ENCODE measurements around the gene GALNT12.

GALNT12 gene

DNA sequence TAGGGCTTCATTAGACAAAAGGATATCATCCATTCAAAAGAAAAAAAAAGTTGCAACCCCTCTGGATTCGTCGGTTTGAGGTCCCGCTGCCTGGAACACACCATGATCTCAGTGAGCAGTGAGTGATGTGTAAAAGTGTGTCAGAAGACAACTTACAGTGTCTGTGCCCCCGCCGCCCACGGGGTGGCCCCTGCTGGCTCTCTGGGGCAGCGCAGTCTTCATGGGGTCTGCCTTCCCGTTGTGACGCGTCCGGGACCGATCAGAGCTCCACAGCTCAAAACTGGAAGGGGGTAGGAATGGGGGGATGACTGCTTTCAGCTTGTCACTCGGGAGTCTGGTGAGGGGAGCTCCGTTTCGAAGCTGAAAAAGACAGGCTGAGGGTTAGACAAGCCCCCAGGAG lies 33.7 kb upstream of the GALNT12 start:
- no peak for TF ChIP-seq CTCF (IDR thresholded peaks at IDR 0.05; ENCODE audit: control insufficient read depth, insufficient read depth, low read depth, low read length, missing control alignments)
- no peak overlapping the region for H3K4me3 ChIP-seq (ENCODE audit: control insufficient read depth, low read depth, low read length)
- DNase-seq (ENCODE audit: low read depth): no peak

DNA sequence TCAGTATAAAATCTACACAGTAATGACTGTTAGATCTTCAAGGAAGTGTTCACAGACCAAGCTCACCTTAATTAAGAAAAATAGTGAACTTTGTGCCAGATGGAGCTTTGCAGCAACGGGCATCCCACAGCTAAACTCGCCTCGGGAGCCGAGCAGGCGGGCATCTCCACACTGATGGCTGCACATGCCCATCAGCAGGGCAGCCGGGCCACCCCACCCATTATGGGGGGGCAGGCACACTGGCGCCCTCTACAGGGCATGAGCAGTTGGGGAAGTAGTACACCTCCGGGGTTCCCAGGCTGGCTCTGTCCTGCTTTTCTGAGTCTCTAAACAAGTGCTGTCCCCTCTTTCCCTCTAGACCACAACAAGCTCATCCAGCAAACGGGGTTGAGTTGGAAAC lies 32.7 kb upstream of the GALNT12 start:
- no peak overlapping the region for H3K4me3 ChIP-seq (ENCODE audit: control insufficient read depth, low read depth, low read length)
- DNase-seq (ENCODE audit: low read depth): no peak
- TF ChIP-seq CTCF (IDR thresholded peaks at IDR 0.05; ENCODE audit: control insufficient read depth, insufficient read depth, low read depth, low read length, missing control alignments): peak; percentile 76

DNA sequence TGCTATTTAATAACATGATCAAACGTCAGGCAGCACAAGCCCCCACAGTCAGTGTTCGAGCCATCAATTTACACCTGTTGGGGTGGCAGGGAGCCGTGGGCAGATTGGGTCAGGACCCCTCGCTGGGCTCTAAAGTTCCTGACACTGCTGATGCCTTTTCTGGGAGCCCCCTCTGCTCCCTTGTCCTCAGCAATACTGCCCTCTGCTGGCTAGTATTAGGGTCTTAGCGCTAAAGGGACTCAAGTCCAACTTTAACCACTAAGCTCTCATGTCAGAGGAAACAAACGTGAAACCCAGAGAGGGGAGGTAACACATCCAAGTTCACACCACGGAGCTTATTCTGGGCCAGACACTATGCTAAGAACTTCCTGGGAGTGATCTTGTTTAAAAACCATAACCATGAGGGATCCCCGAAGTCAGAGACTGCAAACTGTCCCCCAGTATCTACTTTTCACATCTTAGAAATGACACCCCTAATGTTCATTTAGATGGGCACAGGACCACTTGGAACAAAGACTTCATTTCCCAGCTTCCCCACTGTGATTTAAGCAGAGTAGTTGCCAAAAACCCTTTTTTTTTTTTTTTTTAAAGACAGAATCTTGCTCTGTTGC lies 31.5 kb upstream of the GALNT12 start:
- peak; percentile 89 for TF ChIP-seq CTCF (IDR thresholded peaks at IDR 0.05; ENCODE audit: control insufficient read depth, insufficient read depth, low read depth, low read length, missing control alignments)
- peak; percentile 17 for DNase-seq (ENCODE audit: low read depth)
- H3K4me3 ChIP-seq (ENCODE audit: control insufficient read depth, low read depth, low read length): no peak overlapping the region

DNA sequence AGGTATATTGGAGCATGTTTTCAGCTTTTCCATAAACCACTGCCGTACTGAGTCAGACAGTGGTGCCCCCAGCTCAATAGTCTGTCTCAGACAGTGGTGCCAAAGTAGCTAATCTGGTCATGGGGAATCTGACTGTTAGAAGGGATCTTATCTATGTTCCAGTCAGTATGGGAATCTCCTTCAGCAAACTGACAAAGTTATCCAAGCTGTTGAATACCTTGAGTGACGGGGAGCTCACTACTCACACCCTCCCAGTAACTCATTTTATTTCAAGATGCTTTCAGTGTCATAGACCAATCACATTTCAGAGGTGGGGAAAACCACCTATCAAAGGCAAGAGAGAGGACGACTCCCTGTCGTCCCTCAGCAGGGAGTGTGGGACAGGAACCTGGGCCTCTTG lies 29.9 kb upstream of the GALNT12 start:
- no peak for DNase-seq (ENCODE audit: low read depth)
- no peak for TF ChIP-seq CTCF (IDR thresholded peaks at IDR 0.05; ENCODE audit: control insufficient read depth, insufficient read depth, low read depth, low read length, missing control alignments)
- no peak overlapping the region for H3K4me3 ChIP-seq (ENCODE audit: control insufficient read depth, low read depth, low read length)

DNA sequence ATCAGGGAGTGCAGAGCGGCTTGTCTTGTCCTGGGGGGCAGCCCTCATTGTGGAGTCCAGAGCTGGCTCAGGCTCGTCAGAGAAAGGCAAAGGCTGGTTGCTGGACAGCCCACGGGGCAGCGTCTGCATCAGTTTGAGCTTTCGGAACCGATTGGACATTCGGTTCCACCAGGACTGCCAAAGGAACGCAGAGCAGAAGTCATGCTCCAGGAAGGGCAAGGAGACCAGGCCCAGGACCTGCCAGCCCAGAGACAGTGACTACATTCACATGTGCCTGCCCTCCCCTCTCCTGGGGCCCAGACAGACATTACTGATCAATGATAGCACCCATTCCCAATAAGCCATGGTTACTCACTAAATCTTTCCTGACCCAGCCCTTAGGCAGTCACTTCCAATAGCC lies 29.2 kb upstream of the GALNT12 start:
- TF ChIP-seq CTCF (IDR thresholded peaks at IDR 0.05; ENCODE audit: control insufficient read depth, insufficient read depth, low read depth, low read length, missing control alignments): no peak
- H3K4me3 ChIP-seq (ENCODE audit: control insufficient read depth, low read depth, low read length): no peak overlapping the region
- DNase-seq (ENCODE audit: low read depth): no peak

- no peak for DNase-seq (ENCODE audit: low read depth)
- no peak for TF ChIP-seq CTCF (IDR thresholded peaks at IDR 0.05; ENCODE audit: control insufficient read depth, insufficient read depth, low read depth, low read length, missing control alignments)
- H3K4me3 ChIP-seq (ENCODE audit: control insufficient read depth, low read depth, low read length): no peak overlapping the region
These were observed 28.5 kb upstream of the GALNT12 start for GRCh38 chr9:98778711-98779530.

All from AG09309 (cell line).